Subcutaneous abdominal adipose tissue (tissue), 5 donors: ENCODE results near the gene STT3B.
A peak's percentile ranks its signal among the peaks of the same experiment; 100 is the strongest.

Experiments
- H3K27ac ChIP-seq: one replicate; pipeline ENCODE4 v1.7.0; 2013; ENCODE audit warnings: low read depth, mild to moderate bottlenecking, inconsistent platforms, low read length, moderate library complexity
- H3K27me3 ChIP-seq, 5 donors: one replicate each; pipeline ENCODE4 v1.7.0; 2013; ENCODE audit warnings: low read length in 5 of 5, inconsistent platforms in 1 of 5; ENCODE audit not compliant: control insufficient read depth in 5 of 5, insufficient read depth in 4 of 5
- H3K36me3 ChIP-seq, 5 donors: one replicate each; pipeline ENCODE4 v1.7.0; 2013; ENCODE audit warnings: low read length in 5 of 5; ENCODE audit not compliant: control insufficient read depth in 5 of 5, insufficient read depth in 5 of 5
- H3K4me1 ChIP-seq, 5 donors: one replicate each; pipeline ENCODE4 v1.7.0; 2013; ENCODE audit warnings: low read length in 5 of 5, mild to moderate bottlenecking in 3 of 5, moderate library complexity in 1 of 5; ENCODE audit not compliant: control insufficient read depth in 5 of 5, insufficient read depth in 5 of 5
- H3K4me3 ChIP-seq, 5 donors: one replicate each; pipeline ENCODE4 v1.7.0; 2013; ENCODE audit warnings: low read length in 5 of 5, low read depth in 1 of 5
- H3K9ac ChIP-seq, 5 donors: one replicate each; pipeline ENCODE4 v1.7.0; 2013; ENCODE audit warnings: low read length in 5 of 5, mild to moderate bottlenecking in 4 of 5, moderate library complexity in 3 of 5
- H3K9me3 ChIP-seq, 5 donors: one replicate each; pipeline ENCODE4 v1.7.0; 2013; ENCODE audit warnings: low read length in 5 of 5; ENCODE audit not compliant: control insufficient read depth in 5 of 5
- donor health status: healthy.
- donor health status: healthy.
- donor health status: healthy.
- donor health status: healthy.
- donor health status: healthy.

STT3B gene

GRCh38 chr3:31532587-31533168, at the start of gene STT3B:
Gene STT3B (plus strand): TSS chr3:31532925. CDS start chr3:31532999, 74 bp downstream.
- no peaks in the 10 kb centered on the region for H3K27me3 ChIP-seq
- peak within 1 kb of the TSS; percentile 65 to 92 (median 88) for H3K4me3 ChIP-seq
- peaks cover 0 to 43% (median 40%) of the 10 kb centered on the region in 5 donors for H3K4me1 ChIP-seq
- no peaks in the 10 kb centered on the region for H3K9me3 ChIP-seq
- H3K27ac ChIP-seq, result peak within 1 kb of the TSS; percentile 93
- H3K36me3 ChIP-seq, result no peaks in the 10 kb centered on the region
- H3K9ac ChIP-seq, result peak within 1 kb of the TSS; percentile 81 to 94 (median 86)

GRCh38 chr3:31483776-31484175, 48.9 kb upstream of the STT3B start:
- Histone ChIP-seq H3K9me3 (peaks cover 0 to 7% (median 4%) of the 10 kb centered on the region in 5 donors), H3K9ac (no peak overlapping the region), H3K27ac (no peak overlapping the region), H3K36me3 (no peaks in the 10 kb centered on the region), H3K4me1 (no peaks in the 10 kb centered on the region), H3K4me3 (no peak overlapping the region), H3K27me3 (no peaks in the 10 kb centered on the region)

- H3K9ac ChIP-seq, result no peak overlapping the region
- H3K27ac ChIP-seq, result no peak overlapping the region
- H3K36me3 ChIP-seq, result no peaks in the 10 kb centered on the region
- no peaks in the 10 kb centered on the region for H3K4me1 ChIP-seq
- no peak overlapping the region for H3K4me3 ChIP-seq
- no peaks in the 10 kb centered on the region for H3K27me3 ChIP-seq
- no peaks in the 10 kb centered on the region for H3K9me3 ChIP-seq
Measured at GRCh38 chr3:31485196-31485595, 47.5 kb upstream of the STT3B start.

GRCh38 chr3:31486865-31487533, 45.7 kb upstream of the STT3B start:
- H3K27me3 ChIP-seq, result no peaks in the 10 kb centered on the region
- no peaks in the 10 kb centered on the region for H3K36me3 ChIP-seq
- no peak overlapping the region for H3K4me3 ChIP-seq
- H3K9me3 ChIP-seq, result peaks cover 0 to 7% (median 4%) of the 10 kb centered on the region in 5 donors
- H3K27ac ChIP-seq, result no peak overlapping the region
- no peaks in the 10 kb centered on the region for H3K4me1 ChIP-seq
- H3K9ac ChIP-seq, result no peak overlapping the region

- Histone ChIP-seq H3K27ac (no peak overlapping the region), H3K4me1 (no peaks in the 10 kb centered on the region), H3K36me3 (no peaks in the 10 kb centered on the region), H3K9ac (no peak overlapping the region), H3K9me3 (peaks cover 0 to 12% (median 4%) of the 10 kb centered on the region in 5 donors), H3K27me3 (no peaks in the 10 kb centered on the region), H3K4me3 (no peak overlapping the region)
Measured at GRCh38 chr3:31488475-31489017, 44.2 kb upstream of the STT3B start.

GRCh38 chr3:31490502-31490901, 42.2 kb upstream of the STT3B start:
- H3K4me1 ChIP-seq, result no peaks in the 10 kb centered on the region
- peak overlapping the region in 1 of 5 donors; percentile 24 for H3K4me3 ChIP-seq
- no peaks in the 10 kb centered on the region for H3K36me3 ChIP-seq
- no peaks in the 10 kb centered on the region for H3K27me3 ChIP-seq
- H3K9me3 ChIP-seq, result peaks cover 0 to 12% (median 4%) of the 10 kb centered on the region in 5 donors
- H3K9ac ChIP-seq, result no peak overlapping the region
- no peak overlapping the region for H3K27ac ChIP-seq

GRCh38 chr3:31491660-31492059, 41.1 kb upstream of the STT3B start:
- no peaks in the 10 kb centered on the region for H3K27me3 ChIP-seq
- no peak overlapping the region for H3K9ac ChIP-seq
- H3K27ac ChIP-seq, result no peak overlapping the region
- no peaks in the 10 kb centered on the region for H3K36me3 ChIP-seq
- no peak overlapping the region for H3K4me3 ChIP-seq
- peaks cover 0 to 4% (median 0%) of the 10 kb centered on the region in 5 donors for H3K4me1 ChIP-seq
- H3K9me3 ChIP-seq, result peaks cover 0 to 12% (median 4%) of the 10 kb centered on the region in 5 donors

- H3K27ac ChIP-seq, result no peak overlapping the region
- no peaks in the 10 kb centered on the region for H3K36me3 ChIP-seq
- no peak overlapping the region for H3K9ac ChIP-seq
- H3K4me1 ChIP-seq, result peaks cover 0 to 8% (median 0%) of the 10 kb centered on the region in 5 donors
- no peak overlapping the region for H3K4me3 ChIP-seq
- no peaks in the 10 kb centered on the region for H3K27me3 ChIP-seq
- peaks cover 0 to 12% (median 4%) of the 10 kb centered on the region in 5 donors for H3K9me3 ChIP-seq
Measured at GRCh38 chr3:31493149-31493548, 39.6 kb upstream of the STT3B start.

GRCh38 chr3:31495971-31496665, 36.6 kb upstream of the STT3B start:
- no peak overlapping the region for H3K4me3 ChIP-seq
- no peak overlapping the region for H3K27ac ChIP-seq
- H3K9ac ChIP-seq, result no peak overlapping the region
- peaks cover 0 to 8% (median 0%) of the 10 kb centered on the region in 5 donors for H3K9me3 ChIP-seq
- peaks cover 0 to 3% (median 0%) of the 10 kb centered on the region in 5 donors for H3K27me3 ChIP-seq
- H3K4me1 ChIP-seq, result peaks cover 0 to 8% (median 0%) of the 10 kb centered on the region in 5 donors
- H3K36me3 ChIP-seq, result no peaks in the 10 kb centered on the region

- Histone ChIP-seq H3K9me3 (no peaks in the 10 kb centered on the region), H3K36me3 (no peaks in the 10 kb centered on the region), H3K4me1 (peaks cover 0 to 8% (median 0%) of the 10 kb centered on the region in 5 donors), H3K4me3 (no peak overlapping the region), H3K27ac (no peak overlapping the region), H3K9ac (no peak overlapping the region), H3K27me3 (peaks cover 0 to 3% (median 0%) of the 10 kb centered on the region in 5 donors)
Measured at GRCh38 chr3:31498791-31499190, 33.9 kb upstream of the STT3B start.
